ENCODE data around the gene LETM1.

The LETM1 gene

DNA sequence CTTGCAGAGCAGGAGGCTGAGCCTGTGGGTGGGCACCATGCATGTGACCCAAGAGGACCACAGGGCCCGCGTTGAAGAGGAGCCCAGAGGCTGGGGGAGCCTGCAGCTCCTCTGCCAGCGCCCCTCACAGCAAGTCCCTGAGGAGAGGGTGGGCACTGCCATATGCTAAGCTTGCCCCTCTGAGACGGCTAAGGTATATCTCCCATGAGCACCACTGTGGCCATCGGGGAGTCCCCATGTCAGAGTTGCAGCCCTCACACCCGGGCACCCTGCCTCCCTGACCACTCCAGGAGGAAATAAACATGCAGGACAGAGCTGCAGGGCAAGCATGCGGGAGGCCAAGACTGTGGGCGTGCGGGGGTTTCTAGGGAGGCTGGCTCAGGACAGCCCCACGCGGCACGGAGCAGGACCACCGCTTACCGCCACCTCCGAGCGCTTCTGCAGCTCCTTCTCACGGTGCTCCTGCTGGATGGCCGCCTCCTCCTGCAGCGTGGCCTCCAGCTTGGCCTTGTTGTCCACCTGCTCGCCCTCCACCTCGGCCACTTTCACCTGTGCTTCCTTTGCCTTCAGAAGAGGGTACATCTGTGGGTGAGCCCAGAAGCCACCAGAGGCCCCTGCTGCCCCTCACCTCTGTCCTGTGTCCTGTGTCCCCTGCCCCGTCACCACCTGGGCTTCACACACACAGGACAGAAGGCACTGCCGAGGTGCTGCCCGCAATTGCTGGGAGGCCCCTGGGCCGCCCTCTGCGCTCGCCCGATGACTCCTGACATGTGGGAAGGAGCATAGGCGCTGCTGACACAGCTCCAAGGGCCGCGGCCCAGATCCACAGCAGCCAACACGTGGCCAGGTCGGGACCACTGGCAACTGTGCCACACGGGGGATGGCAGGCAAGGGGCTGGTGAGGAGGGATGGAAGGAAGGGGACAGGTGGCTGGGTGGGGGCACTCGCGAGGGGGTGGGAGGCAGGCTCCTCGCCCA is 33.1 kb downstream of the LETM1 start:
- DNase-seq, result no peak

DNA sequence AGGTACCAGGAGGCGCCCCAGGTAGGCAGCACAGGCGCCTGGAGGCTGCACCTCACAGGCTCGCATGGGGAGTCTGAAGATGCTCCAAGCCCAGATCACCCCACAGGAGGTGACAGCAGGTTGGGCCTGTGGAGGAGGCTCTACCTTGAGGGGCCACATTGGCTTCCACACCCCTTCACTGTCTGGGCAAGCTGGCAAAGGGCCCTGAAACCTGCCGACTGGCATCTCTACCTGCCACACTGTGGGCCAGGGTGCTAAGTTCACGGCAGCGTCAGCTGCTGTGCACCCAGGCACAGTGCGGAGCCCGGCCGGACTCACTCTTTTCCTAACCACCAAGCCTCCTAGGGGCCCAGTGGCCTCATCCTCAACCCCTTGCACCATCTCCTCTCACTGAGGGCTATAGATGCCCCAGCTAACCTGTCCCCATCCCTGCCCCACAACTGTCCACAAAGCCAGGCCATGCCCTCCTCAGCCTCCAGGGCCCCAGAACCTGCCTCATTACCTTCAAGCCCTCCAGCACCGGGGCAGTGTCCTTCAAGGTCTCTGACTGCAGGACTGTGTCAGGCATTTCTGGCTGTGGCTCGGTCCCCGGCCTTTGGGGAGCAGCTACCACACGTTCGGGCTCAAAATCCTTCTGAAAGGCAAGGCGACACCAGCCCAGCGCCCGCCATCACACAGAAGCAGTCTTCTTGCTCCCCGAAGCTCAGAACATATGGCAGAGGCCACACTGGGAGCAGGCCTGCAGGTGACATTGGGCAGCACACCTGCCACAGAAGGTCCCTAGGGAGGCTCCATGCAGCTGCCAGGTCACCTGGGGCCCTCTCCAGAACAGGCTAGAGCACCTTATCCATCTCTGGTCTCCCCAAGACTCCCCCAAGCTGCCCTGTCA is 34.0 kb downstream of the LETM1 start:
- DNase-seq, result no peak

GRCh38 chr4:1819816-1820215 is 36.1 kb downstream of the LETM1 start:
- no peak for DNase-seq

- no peak for DNase-seq
These were observed 36.7 kb downstream of the LETM1 start for GRCh38 chr4:1819284-1819683.

- no peak for DNase-seq
These were observed 39.7 kb downstream of the LETM1 start for GRCh38 chr4:1815997-1816860.

GRCh38 chr4:1815096-1815996 is 40.6 kb downstream of the LETM1 start:
- no peak for DNase-seq

DNA sequence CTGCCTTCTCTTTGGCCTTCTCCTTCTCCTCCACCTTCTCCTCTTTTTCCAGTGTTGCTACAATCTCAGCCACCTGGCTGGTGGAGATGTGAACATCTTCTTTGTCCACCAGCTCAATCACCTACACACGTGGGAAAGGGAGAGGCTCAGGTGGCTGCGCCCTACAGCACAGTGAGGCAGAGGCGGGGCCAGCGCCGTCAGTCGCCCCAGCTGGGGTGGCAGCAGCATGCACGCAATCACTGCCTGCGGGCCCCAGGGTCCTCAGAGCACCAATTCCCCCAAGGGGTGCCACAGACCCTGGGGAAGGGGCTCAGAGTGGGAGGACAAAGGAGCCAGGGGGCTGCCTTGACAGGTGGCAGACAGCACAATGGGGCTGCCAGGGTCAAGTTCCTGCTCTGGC is 41.5 kb downstream of the LETM1 start:
- DNase-seq, result no peak

- no peak for DNase-seq
These were observed 42.0 kb downstream of the LETM1 start for GRCh38 chr4:1813915-1814314.

DNA sequence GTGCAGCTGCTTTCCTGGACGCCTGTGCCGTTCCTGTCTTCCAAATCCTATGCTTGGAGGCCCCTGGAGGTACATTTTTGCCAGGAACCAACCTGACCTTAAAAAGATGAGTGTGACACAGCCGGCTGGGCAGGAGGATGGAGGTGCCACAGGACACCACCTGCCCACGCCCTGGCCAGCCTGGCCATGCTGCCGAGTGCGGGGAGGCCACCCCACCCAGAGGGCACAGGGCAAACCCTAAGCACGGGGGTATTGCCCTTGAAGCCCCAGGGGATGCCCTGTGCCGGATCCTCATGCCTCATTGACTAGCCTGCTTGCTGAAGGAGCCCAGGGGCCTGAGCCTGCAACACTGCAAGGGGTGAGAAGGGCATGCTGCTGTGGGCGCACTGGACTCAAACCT is 42.7 kb downstream of the LETM1 start:
- no peak for DNase-seq

DNA sequence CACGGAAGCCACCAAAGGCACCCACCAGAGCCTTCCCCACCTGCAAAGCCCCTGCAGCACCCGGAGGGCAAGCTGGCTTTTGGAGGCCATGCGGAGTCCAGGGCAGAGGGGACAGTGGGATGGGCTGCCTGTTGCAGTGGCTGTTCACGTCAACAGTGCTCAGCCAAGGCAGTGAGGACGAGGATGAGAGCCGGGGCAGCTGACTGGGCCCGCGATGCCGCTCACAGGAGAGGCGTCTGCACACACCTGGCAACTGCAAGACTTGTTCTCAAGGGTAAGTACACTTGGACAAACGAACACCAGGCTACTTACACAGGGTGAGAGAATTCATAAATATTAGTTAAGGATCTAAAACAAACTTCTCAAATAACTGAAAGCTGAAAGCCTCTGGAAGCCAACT is 43.2 kb downstream of the LETM1 start:
- no peak for DNase-seq

DNA sequence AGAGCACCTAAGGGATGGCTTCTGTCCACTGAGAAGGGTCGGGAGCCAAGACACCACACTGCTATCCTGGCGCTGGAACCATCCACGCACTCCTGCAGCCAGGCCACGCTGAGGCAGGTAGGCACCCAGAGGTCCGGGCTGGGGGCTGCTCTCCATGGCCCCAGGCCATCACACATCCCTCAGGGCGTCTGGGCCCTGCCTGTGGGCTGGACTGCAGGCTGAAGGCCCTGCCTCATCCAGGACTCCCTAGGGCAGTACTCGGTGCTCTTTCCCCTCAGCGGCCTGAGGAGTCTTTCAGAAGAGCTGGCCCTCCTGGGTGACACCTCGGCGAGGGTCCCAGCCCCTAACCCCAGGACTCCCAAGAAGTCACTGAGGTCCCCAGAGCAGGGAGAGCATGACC is 45.2 kb downstream of the LETM1 start:
- no peak for DNase-seq

DNA sequence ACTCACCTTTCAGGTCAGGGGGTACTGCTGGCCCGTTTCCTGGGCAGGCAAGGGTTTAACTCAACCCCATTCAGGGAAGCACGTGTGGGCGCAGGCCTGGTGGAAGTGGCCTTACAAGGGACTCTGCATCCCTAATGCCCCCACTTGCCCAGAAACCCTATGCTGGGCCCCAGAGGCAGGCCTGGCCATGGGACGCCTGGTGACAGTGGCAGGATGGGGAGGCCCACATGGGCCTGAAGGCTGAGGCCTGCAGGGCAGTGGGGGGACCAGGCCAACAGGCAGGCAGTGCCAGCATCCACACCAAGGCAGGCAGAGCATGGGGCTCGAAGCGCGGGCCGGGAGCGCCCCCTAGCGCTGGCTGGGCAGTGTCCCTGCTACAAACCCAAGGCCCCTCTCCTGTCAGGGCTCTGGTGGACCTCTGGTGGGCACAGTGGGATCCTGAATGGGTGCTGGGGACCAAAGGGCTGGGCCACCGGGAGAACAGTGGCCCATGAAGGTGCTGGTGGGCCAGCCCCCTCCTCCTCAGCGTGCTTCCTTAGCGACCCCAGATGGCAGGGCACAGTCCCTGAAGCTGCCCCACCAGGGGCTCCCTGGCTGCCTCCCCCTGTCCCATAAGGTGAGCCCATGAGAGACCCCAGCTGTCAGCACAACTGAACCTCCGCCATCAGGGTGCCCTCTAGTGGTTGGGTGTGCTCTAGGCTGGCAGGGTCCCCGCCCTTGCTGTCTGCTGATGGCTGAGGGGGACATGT is 46.0 kb downstream of the LETM1 start:
- DNase-seq, result peak; percentile 60 to 64

- no peak for DNase-seq
These were observed 46.9 kb downstream of the LETM1 start for GRCh38 chr4:1808851-1809753.

DNA sequence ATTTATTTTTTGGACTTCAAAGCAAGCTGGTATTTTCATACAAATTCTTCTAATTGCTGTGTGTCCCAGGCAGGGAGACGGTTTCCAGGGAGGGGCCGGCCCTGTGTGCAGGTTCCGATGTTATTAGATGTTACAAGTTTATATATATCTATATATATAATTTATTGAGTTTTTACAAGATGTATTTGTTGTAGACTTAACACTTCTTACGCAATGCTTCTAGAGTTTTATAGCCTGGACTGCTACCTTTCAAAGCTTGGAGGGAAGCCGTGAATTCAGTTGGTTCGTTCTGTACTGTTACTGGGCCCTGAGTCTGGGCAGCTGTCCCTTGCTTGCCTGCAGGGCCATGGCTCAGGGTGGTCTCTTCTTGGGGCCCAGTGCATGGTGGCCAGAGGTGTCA is 47.6 kb downstream of the LETM1 start:
- DNase-seq, result no peak

- no peak for DNase-seq
These were observed 48.6 kb downstream of the LETM1 start for GRCh38 chr4:1807332-1807777.

GRCh38 chr4:1806596-1807331 is 49.2 kb downstream of the LETM1 start:
- no peak for DNase-seq

GRCh38 chr4:1806223-1806564 is 49.8 kb downstream of the LETM1 start:
- no peak for DNase-seq

DNA sequence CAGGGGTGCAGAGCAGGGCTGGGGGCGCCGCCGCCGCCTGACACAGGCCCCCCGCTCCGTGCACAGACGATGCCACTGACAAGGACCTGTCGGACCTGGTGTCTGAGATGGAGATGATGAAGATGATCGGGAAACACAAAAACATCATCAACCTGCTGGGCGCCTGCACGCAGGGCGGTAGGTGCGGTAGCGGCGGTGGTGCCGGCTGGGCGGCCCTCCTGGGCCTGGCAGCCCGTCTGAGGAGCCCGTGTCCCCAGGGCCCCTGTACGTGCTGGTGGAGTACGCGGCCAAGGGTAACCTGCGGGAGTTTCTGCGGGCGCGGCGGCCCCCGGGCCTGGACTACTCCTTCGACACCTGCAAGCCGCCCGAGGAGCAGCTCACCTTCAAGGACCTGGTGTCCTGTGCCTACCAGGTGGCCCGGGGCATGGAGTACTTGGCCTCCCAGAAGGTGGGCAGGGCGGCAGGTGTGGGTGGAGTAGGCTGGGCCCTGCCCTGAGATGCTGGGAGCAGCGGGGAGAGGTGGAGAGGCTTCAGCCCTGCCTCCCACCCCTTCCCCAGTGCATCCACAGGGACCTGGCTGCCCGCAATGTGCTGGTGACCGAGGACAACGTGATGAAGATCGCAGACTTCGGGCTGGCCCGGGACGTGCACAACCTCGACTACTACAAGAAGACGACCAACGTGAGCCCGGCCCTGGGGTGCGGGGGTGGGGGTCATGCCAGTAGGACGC is 50.3 kb downstream of the LETM1 start:
- no peak for DNase-seq

Data from CD4-positive, alpha-beta T cell treated with Interleukin-1 beta for 1 hour (primary cell).